Activated T-helper 1 cell treated with Interleukin-2 at 50 U/mL for 16 hours (primary cell): ENCODE results near the gene TAOK2.
A peak's percentile ranks its signal among the peaks of the same experiment; 100 is the strongest.
"Not testable (repeated sequence)": the region's sequence is repeated elsewhere in the genome, so short reads cannot be mapped to it uniquely, and the experiment has no call there.

Experiments
- DNase-seq: peaks from one replicate; pipeline ENCODE4 v3.0.0-alpha.2; 2020; ENCODE audit warnings: low read depth

The TAOK2 gene

DNA sequence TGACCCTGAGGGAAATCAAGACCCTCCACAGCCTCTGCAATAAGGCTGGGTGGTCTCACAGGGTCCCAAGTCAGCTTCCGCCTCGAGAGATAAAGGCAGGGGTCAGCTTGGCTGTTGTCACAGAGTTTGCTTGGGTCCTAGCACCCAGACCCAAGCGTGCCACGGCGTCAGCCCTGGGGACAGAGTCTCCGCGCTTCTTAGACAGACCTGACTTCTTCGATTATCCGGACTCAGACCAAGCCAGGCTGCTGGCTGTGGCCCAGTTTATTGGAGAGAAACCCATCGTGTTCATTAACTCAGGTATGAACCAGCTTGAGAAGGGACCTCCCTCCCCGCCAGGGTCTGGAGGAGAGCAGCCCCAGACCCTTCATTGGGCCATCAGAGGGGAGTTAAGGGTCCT lies 49.9 kb downstream of the TAOK2 start:
- DNase-seq = no peak

DNA sequence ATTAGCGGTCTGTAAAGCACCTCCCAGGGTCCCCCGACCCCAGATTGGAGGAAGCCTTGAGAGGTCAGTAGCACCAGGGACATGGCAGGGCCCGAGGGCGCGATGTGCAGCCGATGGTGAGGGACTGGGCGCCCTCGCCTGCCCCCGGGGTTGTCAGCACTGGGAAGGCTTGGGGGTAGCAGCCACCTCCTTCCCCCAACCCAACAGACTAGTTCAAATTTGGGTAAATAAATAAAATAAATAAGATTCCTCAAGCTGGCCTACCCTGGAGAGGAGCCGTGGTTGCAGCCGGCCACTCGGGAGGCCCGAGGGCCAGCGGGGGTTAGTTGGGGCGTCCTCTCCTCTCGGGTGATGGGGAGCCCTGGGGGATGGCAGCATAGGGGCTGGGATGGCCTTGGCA lies 50.8 kb downstream of the TAOK2 start:
- no peak for DNase-seq

DNA sequence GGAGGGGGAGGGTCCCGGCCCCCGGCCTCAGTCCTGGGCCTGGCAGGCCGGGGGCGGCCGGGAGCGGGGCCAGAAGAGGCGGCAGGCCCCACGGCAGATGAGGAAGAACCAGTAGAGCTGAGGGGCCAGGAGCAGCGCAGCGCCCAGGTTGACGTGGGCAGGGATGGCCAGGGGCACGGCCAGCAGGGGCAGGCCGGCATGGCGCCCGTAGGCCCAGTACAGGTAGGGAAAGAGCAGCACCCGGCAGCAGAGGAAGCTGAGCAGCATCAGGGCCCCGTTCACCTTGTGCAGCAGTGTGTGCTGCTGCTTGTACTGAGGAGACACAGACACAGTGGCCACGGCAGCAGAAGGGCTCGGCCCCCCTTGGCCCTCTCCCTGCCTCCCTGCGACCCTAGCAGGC lies 51.5 kb downstream of the TAOK2 start:
- no peak for DNase-seq

DNA sequence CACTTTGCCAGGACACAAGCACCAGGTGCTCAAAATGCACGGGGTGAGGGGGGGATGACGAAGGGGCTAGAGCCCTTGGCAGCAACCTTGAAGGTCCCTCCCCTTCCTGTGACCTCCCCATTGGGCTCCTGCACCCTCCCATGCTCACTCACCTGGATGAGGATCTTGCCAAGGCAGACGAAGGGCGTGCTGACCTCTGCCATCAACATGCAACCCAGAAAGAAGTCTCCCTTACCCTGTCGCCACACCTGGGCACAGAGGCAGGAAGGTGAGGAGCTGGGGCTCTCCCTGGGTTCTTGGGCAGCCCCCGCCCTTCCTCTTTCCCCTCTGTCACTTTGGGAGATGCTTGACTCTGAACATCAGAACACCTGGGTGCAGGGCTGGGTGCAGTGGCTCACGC lies 51.9 kb downstream of the TAOK2 start:
- no peak for DNase-seq

DNA sequence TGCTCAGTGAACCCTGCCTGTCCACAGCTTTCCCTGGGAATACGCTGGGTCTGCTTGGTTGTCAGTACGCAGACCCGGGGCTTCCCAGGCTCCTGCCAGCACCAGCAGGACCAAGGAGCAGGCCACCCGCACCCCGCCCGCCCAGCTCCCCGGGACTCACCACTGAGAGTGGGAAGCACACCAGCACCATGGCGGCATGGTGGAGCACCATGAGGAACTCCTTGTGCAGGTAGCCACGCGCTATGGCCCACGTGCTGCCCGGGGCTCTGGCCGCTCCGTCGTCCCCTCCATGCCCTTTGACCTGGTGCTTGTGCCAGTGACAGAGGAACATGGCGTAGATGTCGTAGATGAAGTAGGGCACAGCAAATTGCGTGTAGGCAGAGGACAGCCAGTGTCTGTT lies 52.8 kb downstream of the TAOK2 start:
- no peak for DNase-seq

DNA sequence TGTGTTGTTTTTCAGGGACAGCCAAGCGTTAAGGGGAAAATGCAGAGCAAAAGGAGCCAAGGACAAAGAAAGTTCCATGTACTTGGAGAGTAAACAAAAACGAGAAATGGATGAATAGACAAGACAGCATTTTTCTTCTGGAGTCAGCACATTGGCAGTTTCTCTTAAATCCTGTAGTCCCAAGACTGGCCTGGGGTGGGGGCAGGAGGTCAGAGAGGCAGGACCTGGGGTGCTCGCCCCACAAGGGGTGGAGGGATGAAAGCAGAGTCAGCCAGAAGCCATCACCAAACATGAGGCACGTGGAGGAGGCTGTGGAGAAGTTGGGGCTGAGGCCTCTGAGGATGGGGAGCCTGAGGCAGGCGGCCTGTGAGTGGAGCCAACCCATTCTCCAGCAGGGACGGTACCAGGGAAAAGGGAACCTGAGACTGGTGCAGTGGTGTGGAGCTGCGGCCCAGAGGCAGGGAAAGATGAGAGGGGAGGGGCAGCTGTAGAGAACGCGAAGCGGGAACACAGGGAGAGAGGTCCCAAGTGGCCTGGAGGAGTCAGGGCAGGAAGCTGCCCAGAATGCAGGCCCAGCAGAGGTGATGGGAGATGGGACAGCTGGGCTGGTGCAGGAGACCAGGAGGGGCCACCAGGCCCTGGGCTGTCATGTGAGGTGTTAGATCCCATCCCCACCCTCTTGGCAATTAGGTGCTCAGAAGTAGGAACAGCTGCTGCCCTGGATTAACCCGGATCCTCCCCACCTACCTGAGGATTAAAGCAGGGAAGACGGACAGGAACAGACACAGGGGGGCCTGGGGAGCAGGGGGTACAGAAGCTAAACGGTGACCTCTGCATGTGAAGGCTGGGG lies 54.1 kb downstream of the TAOK2 start:
- DNase-seq = no peak

DNA sequence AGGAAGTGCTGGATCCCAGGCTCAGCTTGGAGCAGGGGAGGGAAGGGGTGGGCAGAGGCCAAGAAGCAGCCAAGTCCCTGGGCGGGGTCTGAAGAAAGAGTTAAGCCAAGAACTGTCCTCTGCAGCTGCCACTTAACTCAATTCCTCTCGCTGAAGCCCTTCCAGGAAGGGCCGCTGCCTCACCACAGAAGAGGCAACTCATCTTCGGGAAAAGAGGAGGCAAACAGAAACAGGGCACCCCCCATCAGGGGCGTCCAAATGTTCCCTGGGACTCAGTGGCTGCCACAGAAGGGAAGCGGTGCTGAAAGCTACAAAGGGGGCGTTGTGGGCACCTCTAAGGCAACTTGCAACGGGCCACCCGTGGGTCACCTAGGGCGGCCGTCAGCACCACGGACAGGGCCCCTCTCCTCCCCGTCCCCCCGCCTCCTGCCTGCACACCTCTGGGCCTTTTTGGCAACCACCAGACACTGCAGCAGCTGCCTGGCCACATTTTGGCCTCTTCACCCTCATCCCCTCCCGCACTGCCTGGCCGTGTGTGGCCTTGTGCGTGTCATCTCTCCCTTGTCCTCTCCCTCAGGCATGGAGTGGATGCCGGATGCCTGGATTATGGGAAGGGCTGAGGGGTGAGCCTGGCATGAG lies 54.9 kb downstream of the TAOK2 start:
- no peak for DNase-seq

DNA sequence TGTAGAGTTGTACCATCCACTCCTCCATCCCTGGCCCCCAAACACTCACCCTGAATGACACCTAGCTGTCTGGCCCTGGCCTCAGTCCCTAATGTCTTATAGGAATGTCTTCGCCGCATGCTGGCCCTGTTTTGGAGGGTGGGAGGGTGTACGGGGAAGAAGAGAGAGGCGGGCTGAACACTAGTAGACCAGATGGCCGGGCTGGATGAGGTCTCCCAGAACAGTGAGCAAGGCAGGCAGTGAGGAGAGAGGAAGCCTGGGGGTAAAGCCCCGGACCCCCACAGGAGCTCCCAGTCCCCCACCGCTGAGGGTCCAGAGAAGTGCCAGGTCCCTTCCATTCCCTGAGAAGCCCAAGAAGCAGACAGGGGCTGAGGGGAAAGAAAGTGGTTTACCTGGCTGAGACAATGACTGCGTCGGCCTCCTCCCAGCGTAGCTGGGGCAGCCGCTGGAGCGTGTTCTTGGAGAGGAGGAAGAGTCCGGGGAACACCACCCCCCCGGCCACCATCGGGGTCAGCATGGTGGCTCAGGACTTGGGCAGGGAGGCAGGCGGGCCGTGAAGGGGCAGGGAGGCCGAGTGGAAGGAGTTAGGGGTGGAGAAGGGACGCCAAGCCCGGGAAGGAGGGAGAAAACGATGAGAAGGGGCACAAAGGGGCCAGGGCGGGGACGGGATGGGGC lies 56.5 kb downstream of the TAOK2 start:
- DNase-seq = no peak

DNA sequence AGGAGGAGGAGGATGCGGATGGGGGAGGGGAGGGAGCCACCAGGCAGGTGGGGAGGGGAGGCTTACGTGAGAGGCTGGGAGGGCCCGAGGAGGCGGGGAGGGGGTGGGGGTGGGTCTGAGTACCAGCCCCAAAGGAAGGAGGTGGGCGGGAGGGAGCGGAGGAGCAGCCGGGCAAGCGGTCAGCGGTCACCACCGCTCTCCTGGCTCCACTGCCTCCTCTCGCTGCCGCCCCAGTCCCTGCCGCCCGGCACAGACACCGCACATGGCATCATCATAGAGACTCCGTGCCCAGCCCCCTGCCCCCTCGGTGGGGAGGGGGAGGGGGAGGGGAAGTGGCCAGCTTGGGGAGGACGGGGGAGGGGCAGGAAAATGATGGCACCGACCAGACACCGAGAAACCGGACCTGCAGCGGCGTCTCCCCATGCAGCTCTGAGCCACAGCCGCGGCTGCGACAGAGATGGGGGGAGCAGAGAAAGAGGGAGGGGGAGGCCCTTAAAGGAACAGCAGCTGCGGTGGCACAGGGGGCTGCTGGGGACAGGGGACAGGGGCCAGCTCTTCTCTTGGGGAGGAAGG lies 57.3 kb downstream of the TAOK2 start, which contains the start of gene TLCD3B:
TLCD3B (minus strand) TSS at position 431 of the 573 bp plus-strand sequence. CDS start 744 bp downstream, outside the sequence.
- DNase-seq = no peak

DNA sequence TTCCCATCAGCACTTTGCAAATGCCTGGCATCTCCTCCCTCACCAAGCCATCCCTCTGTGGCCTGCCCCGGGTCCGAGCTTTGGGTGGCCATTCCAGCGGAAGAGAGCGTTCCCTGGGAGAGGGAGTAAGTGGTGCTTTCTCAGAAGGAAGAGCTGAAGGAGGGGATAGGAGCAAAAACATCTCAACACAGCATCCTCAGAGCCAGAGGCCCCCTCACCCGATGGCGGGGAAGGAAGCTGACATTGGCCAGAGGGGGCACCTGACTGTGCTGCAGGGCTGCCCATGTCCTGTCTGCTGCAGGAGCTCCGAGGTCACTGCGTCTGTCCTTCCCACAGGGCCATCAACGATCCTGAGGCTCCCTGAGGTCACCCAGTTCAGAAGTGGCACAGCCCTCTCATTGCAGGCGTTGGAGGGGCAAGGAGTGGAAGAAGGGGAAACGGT lies 57.8 kb downstream of the TAOK2 start:
- DNase-seq = no peak

DNA sequence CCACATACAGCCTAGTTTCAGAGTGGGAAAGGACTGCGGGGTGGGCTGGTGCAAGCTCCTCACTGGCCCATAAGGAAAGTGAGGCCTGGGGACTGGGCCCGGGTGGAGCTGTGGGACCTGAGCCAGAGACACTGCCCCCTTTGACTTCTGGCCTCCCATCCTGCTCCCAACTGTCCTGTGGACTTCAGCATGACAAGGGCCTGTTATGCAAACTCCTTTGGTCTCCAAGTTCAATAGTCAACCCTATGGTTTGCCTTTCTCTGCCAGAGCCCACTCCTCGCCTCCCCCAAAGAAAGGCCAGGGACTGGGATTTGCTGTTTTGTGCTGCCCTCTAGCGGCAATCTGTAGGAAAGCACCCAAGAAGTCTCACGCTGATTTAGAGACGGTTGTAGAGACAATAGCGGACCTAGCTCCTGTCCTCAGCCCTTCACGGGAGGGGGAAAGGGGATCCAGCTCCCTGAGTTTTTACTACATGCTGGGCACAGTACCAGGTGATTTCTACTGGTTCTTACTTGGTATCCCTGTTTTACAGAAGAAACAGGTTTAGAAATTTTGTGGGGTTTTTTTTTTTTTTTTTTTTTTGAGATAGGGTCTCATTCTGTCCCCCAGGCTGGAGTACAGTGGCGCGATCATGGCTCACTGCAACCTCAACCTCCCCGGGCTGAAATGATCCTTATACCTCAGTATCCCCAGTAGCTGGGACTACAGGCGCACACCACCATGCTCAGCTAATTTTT lies 58.6 kb downstream of the TAOK2 start:
- DNase-seq = peak; percentile 33

DNA sequence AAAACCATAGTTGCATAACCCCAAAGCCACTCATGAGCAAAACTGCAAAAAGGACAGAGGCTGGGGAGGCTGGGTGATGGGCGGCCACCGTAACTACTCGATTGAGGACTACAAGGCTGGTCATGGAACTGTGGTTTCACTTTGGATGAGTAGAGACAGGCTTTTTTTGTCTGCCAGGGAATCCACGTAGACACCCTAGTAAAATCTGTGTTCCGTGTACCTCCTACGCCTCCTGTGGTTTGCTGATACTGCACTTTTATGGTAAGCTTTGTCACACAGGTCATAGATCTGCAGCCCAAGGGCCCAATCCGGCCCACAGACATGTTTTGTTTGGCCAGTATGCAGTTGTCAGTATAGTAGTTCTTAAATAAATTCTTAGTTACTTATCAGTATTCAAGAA lies 59.6 kb downstream of the TAOK2 start:
- no peak for DNase-seq

DNA sequence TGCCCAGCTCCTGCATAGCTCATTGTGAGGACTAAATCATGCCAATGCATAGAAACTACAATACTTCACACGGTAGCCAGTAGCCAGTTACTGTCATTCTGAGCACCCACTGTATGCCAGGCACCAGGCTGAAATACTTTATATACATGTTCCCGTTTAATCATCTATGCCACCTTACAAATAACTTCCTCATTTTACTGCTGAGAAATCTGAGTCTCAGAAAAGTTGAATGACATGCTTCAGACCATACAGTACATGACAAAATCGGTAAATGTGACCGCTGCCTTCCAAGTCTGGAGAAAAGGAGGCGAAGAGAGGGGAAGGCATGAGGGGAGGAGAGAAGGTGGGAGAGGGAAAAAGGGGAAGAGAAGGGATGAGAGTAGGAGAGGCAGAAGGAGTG lies 66.6 kb downstream of the TAOK2 start:
- no peak for DNase-seq

DNA sequence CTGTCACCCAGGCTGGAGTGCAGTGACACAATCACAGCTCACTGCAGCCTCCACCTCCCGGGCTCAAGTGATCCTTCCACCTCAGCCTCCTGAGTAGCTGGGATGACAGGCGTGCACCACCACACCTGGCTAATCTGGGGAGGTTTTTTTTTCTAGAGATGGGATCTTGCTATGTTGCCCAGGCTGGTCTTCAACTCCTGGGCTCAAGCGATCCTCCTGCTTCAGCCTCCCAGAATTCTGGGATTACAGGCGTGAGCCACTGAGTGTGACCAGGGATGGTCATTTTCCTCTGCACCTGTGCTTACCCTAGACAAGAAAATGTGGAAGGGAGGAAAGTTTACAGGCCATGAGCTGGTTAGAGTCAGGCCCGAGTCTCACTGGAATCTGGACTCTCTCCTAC lies 67.0 kb downstream of the TAOK2 start:
- not testable (repeated sequence) for DNase-seq

DNA sequence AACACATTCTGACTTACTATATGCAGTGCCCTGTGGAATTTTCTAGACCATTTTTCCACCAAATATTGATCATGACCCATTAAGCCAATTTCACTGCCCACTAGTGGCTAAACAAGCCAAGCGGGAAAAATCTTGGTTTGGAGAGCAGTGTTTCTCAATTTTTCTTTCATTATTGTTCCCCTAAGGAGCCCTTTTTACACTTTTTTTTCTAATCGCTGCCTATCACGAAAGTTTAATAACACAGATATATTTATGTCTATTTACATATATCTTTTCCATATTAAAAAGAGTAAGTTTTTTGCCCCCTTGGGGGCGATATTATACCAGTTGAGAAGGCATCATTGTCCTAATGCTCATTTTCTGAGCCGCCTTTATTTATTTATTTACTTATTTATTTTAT lies 68.2 kb downstream of the TAOK2 start:
- DNase-seq = no peak
